GM21576 (cell line): ENCODE results near the gene TNNC2.
"Not testable (repeated sequence)": the region's sequence is repeated elsewhere in the genome, so short reads cannot be mapped to it uniquely, and the experiment has no call there.

ENCODE experiments used
- ATAC-seq: cut with Tn5 transposase; IDR thresholded peaks from one replicate; pipeline ENCODE4 v1.9.1; 2021; ENCODE audit warnings: mild to moderate bottlenecking, moderate library complexity; ENCODE audit not compliant: unreplicated experiment

Gene TNNC2

GRCh38 chr20:45823949-45824835 lies 2.9 kb downstream of the TNNC2 start:
- no peak for ATAC-seq

GRCh38 chr20:45822857-45823256 lies 4.3 kb downstream of the TNNC2 start:
- ATAC-seq: no peak

GRCh38 chr20:45821947-45822346 lies 5.2 kb downstream of the TNNC2 start:
- ATAC-seq: no peak

- no peak for ATAC-seq
Measured at GRCh38 chr20:45819466-45819865, 7.6 kb downstream of the TNNC2 start.

GRCh38 chr20:45818239-45818638 lies 8.9 kb downstream of the TNNC2 start:
- no peak for ATAC-seq

- ATAC-seq: no peak
Measured at GRCh38 chr20:45817376-45818194, 9.5 kb downstream of the TNNC2 start.

GRCh38 chr20:45816951-45817350 lies 10.2 kb downstream of the TNNC2 start:
- ATAC-seq: no peak

GRCh38 chr20:45814314-45814713 lies 12.8 kb downstream of the TNNC2 start:
- no peak for ATAC-seq

- no peak for ATAC-seq
Measured at GRCh38 chr20:45813489-45813888, 13.6 kb downstream of the TNNC2 start.

GRCh38 chr20:45813006-45813340 lies 14.1 kb downstream of the TNNC2 start:
- ATAC-seq: peak; percentile 7

- ATAC-seq: peak; percentile 96
Measured at GRCh38 chr20:45812157-45813005, 14.7 kb downstream of the TNNC2 start, which contains the start of gene UBE2C. Gene UBE2C, plus strand, starts transcription at chr20:45812644. Its CDS starts 52 bp downstream, at chr20:45812696.

GRCh38 chr20:45810191-45810970 lies 16.7 kb downstream of the TNNC2 start:
- ATAC-seq: no peak

- ATAC-seq: no peak
Measured at GRCh38 chr20:45801851-45802250, 25.3 kb downstream of the TNNC2 start.

GRCh38 chr20:45798935-45799642 lies 28.0 kb downstream of the TNNC2 start:
- no peak for ATAC-seq

- ATAC-seq: not testable (repeated sequence)
Measured at GRCh38 chr20:45797955-45798354, 29.2 kb downstream of the TNNC2 start.

- not testable (repeated sequence) for ATAC-seq
Measured at GRCh38 chr20:45797510-45797909, 29.6 kb downstream of the TNNC2 start.

- no peak for ATAC-seq
Measured at GRCh38 chr20:45796337-45797065, 30.6 kb downstream of the TNNC2 start.

GRCh38 chr20:45792317-45793118 lies 34.6 kb downstream of the TNNC2 start:
- ATAC-seq: no peak
